GM12874 (cell line): ENCODE results near the gene OR14I1.
A peak's percentile ranks its signal among the peaks of the same experiment; 100 is the strongest.
"Not testable (repeated sequence)": the region's sequence is repeated elsewhere in the genome, so short reads cannot be mapped to it uniquely, and the experiment has no call there.

Experiments
- CTCF ChIP-seq: IDR thresholded peaks from 2 replicates; pipeline ENCODE4 v1.5.1; 2011; ENCODE audit warnings: low read depth, mild to moderate bottlenecking, control low read depth, low read length, moderate library complexity; ENCODE audit not compliant: insufficient read depth

Gene OR14I1

GRCh38 chr1:248688527-248689298 is 13.9 kb downstream of the OR14I1 start:
- TF ChIP-seq CTCF = no peak

GRCh38 chr1:248686815-248687214 is 15.8 kb downstream of the OR14I1 start:
- TF ChIP-seq CTCF = peak; percentile 61

- TF ChIP-seq CTCF = no peak
Measured at GRCh38 chr1:248681651-248682050, 20.9 kb downstream of the OR14I1 start.

GRCh38 chr1:248670003-248670402 is 32.6 kb downstream of the OR14I1 start:
- no peak for TF ChIP-seq CTCF

- TF ChIP-seq CTCF = not testable (repeated sequence)
Measured at GRCh38 chr1:248655354-248655753, 47.2 kb downstream of the OR14I1 start, which contains the start of gene OR2T27. TSS of gene OR2T27 (minus strand) at chr1:248655528. CDS start at chr1:248650884, 4,644 bp downstream.
